Measurements from ENCODE around the gene PREX1.
"Not testable (repeated sequence)": the region's sequence is repeated elsewhere in the genome, so short reads cannot be mapped to it uniquely, and the experiment has no call there.

Gene PREX1, protein sequence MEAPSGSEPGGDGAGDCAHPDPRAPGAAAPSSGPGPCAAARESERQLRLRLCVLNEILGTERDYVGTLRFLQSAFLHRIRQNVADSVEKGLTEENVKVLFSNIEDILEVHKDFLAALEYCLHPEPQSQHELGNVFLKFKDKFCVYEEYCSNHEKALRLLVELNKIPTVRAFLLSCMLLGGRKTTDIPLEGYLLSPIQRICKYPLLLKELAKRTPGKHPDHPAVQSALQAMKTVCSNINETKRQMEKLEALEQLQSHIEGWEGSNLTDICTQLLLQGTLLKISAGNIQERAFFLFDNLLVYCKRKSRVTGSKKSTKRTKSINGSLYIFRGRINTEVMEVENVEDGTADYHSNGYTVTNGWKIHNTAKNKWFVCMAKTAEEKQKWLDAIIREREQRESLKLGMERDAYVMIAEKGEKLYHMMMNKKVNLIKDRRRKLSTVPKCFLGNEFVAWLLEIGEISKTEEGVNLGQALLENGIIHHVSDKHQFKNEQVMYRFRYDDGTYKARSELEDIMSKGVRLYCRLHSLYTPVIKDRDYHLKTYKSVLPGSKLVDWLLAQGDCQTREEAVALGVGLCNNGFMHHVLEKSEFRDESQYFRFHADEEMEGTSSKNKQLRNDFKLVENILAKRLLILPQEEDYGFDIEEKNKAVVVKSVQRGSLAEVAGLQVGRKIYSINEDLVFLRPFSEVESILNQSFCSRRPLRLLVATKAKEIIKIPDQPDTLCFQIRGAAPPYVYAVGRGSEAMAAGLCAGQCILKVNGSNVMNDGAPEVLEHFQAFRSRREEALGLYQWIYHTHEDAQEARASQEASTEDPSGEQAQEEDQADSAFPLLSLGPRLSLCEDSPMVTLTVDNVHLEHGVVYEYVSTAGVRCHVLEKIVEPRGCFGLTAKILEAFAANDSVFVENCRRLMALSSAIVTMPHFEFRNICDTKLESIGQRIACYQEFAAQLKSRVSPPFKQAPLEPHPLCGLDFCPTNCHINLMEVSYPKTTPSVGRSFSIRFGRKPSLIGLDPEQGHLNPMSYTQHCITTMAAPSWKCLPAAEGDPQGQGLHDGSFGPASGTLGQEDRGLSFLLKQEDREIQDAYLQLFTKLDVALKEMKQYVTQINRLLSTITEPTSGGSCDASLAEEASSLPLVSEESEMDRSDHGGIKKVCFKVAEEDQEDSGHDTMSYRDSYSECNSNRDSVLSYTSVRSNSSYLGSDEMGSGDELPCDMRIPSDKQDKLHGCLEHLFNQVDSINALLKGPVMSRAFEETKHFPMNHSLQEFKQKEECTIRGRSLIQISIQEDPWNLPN (N-terminal part only)

GRCh38 chr20:48827855-48828733, at the start of gene PREX1:
TSS of gene PREX1 (minus strand) at chr20:48827999. CDS start at chr20:48827860, 139 bp downstream.
- peak; percentile 80 for DNase-seq (ENCODE audit: low read depth)

- no peak for DNase-seq (ENCODE audit: low read depth)
Measured at GRCh38 chr20:48877304-48877703, 49.5 kb upstream of the PREX1 start.

DNA sequence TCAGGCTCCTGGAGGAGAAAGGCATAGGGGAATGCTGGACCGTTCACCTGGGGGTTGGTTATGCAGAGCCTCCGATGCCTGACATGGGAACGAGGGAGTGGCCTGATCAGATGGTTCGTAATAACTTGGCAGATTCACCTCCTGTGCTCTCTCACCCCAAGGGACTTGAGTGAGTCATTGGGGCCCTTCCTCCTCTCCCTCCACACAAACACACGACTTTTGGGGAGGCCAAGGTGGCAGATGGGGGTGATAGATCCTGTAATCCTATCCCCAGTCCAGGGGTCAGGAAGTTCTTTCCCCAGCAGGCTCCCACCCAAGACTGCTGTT, 48.1 kb upstream of the PREX1 start:
- DNase-seq (ENCODE audit: low read depth): no peak

- no peak for DNase-seq (ENCODE audit: low read depth)
Measured at GRCh38 chr20:48875233-48875913, 47.6 kb upstream of the PREX1 start.

DNA sequence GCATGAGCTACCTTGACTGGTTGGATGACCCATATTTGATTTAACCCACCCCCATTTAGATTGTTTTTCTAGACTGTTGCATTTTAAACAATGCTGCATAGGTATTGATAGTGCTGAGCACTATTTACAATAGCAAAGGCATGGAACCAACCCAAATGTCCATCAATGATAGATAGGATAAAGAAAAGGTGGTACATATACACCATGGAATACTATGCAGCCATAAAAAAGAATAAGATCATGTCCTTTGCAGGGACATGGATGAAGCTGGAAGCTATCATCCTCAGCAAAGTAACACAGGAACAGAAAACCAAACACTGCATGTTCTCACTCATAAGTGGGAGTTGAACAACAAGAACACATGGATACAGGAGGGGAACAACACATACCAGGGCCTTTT, 41.6 kb upstream of the PREX1 start:
- DNase-seq (ENCODE audit: low read depth): not testable (repeated sequence)

DNA sequence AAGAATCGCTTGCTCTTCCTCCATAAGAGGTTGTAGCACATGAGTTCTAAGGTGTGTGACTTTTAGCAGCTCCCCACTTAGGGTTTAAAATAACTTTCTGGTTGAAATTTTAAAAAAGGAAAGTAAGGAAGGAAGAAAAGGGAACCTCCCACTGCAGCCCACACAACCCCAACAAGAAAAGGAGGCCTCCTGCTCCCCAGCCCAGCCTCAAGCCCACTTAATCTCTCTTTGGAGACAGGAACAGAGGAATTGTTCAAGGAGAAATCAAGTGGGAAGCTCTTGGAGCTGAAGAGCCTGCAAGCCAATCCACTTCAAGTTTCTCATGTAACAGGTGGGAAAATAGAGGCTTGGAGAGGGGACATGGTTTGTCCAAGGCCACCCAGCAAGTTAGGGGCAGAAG, 39.1 kb upstream of the PREX1 start:
- DNase-seq (ENCODE audit: low read depth): no peak

DNA sequence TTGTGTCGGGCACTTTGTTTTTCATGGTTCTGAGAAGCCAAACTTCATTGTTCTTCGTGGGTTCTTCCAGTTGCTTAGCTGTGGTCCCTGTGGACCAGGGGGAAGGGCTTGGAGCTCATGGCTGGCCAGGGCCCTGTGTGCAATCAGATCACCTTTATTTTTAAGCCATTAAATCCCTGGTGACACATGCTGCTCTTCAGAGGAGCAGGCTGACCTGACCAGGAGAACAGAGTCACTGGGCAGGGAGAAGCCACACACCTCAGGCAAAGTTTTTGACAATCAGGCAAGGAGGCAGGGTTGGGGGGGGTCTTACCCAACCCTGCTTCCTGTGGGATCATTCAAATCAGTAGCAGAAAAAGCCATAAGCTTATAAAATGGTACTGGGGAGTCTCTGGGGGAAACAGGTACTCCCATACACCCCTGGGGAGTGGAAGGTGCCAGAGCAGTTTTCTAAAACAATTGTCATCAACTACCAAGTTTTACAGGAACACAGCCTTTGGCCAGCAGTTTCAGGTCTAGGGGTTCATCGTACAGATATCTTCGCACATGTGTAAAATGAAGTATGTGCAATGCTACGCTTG, 37.0 kb upstream of the PREX1 start:
- no peak for DNase-seq (ENCODE audit: low read depth)

DNA sequence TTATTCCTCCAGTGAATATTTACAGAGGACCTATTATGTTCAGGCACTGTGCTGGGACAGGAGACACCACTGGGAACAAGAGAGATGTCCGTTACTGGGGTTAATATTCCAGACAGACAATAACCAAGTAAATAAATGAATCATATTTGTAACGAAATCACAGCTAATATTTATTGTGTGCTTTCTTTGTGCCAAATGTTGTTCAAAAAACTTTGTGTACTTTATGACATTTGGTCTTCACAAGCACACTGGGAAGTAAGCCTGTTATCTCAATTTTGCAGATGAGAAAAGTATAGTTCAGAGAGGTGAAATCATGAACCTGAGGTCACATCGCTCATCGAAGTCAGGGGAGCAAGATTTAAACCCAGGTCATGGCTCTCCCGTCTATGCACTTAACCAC, 36.5 kb upstream of the PREX1 start:
- DNase-seq (ENCODE audit: low read depth): no peak

GRCh38 chr20:48862279-48862678, 34.5 kb upstream of the PREX1 start:
- DNase-seq (ENCODE audit: low read depth): no peak

DNA sequence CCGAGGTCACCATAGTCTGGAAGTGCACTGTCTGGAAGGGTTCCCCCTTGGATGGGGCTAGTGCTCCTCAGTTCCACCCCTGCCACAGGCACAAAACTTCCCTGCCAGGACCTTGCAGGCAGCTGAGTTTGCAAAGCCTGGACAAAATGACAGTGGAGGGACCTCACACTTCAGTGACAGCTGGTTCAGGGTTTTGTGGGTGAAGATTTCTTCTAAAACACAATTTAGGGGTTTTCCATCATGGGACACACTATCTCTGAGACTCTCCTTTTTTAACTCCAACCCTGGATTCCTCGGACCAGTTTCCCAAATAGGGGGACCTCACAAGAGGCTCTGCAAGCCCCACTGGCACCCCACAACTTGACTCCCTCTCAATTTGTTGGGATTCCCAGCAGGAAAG, 33.6 kb upstream of the PREX1 start:
- DNase-seq (ENCODE audit: low read depth): no peak

GRCh38 chr20:48858075-48858790, 30.4 kb upstream of the PREX1 start:
- no peak for DNase-seq (ENCODE audit: low read depth)

DNA sequence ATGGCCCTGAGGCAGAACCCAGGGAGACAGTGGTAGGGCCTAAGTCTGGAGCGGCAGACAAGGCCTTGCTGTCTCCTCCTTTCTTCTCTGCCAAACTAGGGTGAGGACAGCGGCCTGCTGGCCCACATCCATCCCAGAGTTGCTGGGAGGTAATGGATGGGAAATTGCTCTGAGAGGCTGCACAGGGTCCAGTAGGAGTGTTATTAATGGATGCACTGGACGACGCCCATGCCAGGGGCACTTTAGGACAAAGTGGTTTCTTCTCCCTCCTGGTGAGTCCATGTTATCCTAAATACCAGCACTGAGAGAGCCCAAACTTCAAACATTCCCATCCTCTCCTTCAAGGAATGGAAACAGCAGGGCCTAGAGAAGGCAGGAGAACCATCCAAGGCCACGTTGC, 28.3 kb upstream of the PREX1 start:
- no peak for DNase-seq (ENCODE audit: low read depth)

- no peak for DNase-seq (ENCODE audit: low read depth)
Measured at GRCh38 chr20:48855046-48855445, 27.2 kb upstream of the PREX1 start.

GRCh38 chr20:48852609-48853008, 24.8 kb upstream of the PREX1 start:
- no peak for DNase-seq (ENCODE audit: low read depth)

- DNase-seq (ENCODE audit: low read depth): no peak
Measured at GRCh38 chr20:48851579-48851978, 23.8 kb upstream of the PREX1 start.

GRCh38 chr20:48850977-48851299, 23.1 kb upstream of the PREX1 start:
- no peak for DNase-seq (ENCODE audit: low read depth)

DNA sequence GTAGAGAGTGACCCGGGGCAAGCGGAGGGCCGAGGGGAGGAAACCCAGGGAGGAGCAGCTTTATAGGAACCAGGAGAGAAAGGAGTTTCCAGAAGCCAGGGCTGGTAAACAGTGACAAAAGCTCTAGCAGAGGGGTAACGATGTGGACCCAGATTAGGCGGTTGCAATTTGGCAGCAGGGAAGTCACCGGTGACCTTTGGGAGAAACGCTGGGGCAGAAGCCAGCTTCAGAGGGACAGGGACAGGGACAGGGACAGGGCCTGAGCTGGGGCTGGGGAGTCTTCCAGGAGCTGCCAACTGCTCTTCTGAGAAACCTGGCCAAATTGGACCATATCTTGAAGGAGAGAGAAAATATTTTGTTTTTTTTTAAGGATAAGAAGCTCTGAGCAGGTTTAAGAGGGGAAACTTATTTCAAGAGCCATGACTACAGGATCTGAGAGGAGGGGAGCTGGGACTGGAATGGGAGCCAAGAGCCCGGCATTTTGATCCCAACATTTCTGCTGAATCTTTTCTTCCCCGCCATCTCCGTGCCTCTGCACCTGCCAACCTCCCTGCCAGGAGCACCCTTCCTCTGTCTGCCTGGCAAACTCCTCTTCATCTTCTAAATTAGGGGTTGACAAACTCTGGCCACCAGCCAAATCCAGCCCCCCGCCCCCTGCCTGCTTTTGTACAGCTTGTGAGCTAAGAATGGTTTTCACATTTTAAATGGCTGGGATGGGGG, 22.6 kb upstream of the PREX1 start:
- no peak for DNase-seq (ENCODE audit: low read depth)

GRCh38 chr20:48849779-48850178, 22.0 kb upstream of the PREX1 start:
- no peak for DNase-seq (ENCODE audit: low read depth)

DNA sequence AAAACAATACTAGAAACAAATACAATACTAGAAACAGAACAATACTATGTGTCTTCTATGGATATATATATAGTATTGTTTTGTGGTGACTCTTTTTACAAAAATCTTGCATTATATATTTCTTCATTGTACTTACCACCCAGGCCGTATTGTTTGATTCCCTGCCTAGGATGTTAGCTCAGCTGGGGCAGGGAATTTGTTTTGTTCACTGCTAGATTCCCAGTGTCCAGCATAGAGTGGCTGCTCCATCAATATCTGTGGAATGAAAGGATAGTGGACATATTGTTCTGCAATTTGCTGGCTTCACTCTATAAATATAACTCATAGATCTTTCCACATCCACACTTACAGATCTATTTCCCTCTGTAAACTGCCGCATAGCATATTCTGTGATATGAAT, 21.5 kb upstream of the PREX1 start:
- DNase-seq (ENCODE audit: low read depth): no peak
